SK-N-SH (cell line): Measurements from ENCODE around the gene FRMPD4. TPM values are rescaled to one million over a fixed set of nuclear protein-coding genes. Genes with fewer than 3 reads are reported as not detected.
A peak's percentile ranks its signal among the peaks of the same experiment; 100 is the strongest.

Experiments
- CTCF ChIA-PET: fragments of 300-600, 350-600 bp; formaldehyde crosslinking; extraction: SDS; loops from one replicate; lab custom pipeline; 2021; lab: Yijun Ruan, JAX
- POLR2A ChIA-PET: fragments of 350-600 bp; sonication (Branson Sonifier 250); formaldehyde crosslinking; extraction: SDS; loops from one replicate; lab custom pipeline; 2020; ENCODE audit warnings: antibody characterized with exemption, inconsistent platforms; lab: Yijun Ruan, JAX
- DNase-seq: peaks from one replicate; pipeline ENCODE4 v3.0.0; 2012
- H2AFZ ChIP-seq: fragments of 200-600 bp; sonication (generic); 2 replicates; pipeline ENCODE4 v1.8.1; 2016; ENCODE audit warnings: antibody characterized with exemption, mild to moderate bottlenecking, low read depth
- H3F3A ChIP-seq: fragments of 200-600 bp; sonication (generic); replicated peaks from 2 replicates; pipeline ENCODE3; 2016; ENCODE audit warnings: antibody characterized with exemption, mild to moderate bottlenecking; ENCODE audit not compliant: insufficient read depth
- H3K27ac ChIP-seq, 2 experiments: fragments of 200-500 bp in 1 of 2; fragments of 200-600 bp in 1 of 2; sonication (Bioruptor generic) in 1 of 2; sonication (generic), shearing (Covaris generic) in 1 of 2; 2 replicates each; pipeline versions ENCODE4 v1.5.1 to v1.6.1; 2014 to 2016; ENCODE audit warnings: low read depth in 2 of 2, inconsistent platforms in 1 of 2, low read length in 1 of 2, mild to moderate bottlenecking in 1 of 2, mixed read lengths in 1 of 2
- H3K27me3 ChIP-seq: fragments of 200-600 bp; sonication (generic), shearing (Covaris generic); 2 replicates; pipeline ENCODE4 v1.6.1; 2016; ENCODE audit warnings: mixed run types; ENCODE audit not compliant: insufficient read depth
- H3K36me3 ChIP-seq, 2 experiments: fragments of 200-500 bp in 1 of 2; fragments of 200-600 bp in 1 of 2; sonication (Bioruptor generic) in 1 of 2; sonication (generic) in 1 of 2; replicated peaks in 1 of 2; 2 replicates each; pipeline versions ENCODE3 to v1.5.1; 2014 to 2016; ENCODE audit warnings: low read length in 1 of 2, mild to moderate bottlenecking in 1 of 2; ENCODE audit not compliant: insufficient read depth in 2 of 2, control insufficient read depth in 1 of 2
- H3K4me1 ChIP-seq, 2 experiments: fragments of 200-500 bp in 1 of 2; fragments of 200-600 bp in 1 of 2; sonication (Bioruptor generic) in 1 of 2; sonication (generic), shearing (Covaris generic) in 1 of 2; 2 replicates each; pipeline versions ENCODE4 v1.5.1 to v1.6.1; 2014 to 2016; ENCODE audit warnings: low read depth in 1 of 2, low read length in 1 of 2, mixed run types in 1 of 2; ENCODE audit not compliant: insufficient read depth in 2 of 2, control insufficient read depth in 1 of 2
- H3K4me2 ChIP-seq: fragments of 200-600 bp; sonication (generic), shearing (Covaris generic); 2 replicates; pipeline ENCODE4 v1.6.1; 2017; ENCODE audit warnings: mixed run types
- H3K4me3 ChIP-seq, 2 experiments: fragments of 200-500 bp in 1 of 2; fragments of 200-600 bp in 1 of 2; sonication (Bioruptor generic) in 1 of 2; sonication (generic), shearing (Covaris generic) in 1 of 2; 2 replicates each; pipeline versions ENCODE4 v1.5.1 to v1.8.1; 2014 to 2016; ENCODE audit warnings: low read depth in 2 of 2, inconsistent platforms in 1 of 2, low read length in 1 of 2, mild to moderate bottlenecking in 1 of 2, mixed read lengths in 1 of 2, moderate library complexity in 1 of 2
- H3K79me2 ChIP-seq: fragments of 200-600 bp; sonication (generic); 2 replicates; pipeline ENCODE4 v1.8.1; 2017; ENCODE audit warnings: mild to moderate bottlenecking; ENCODE audit not compliant: insufficient read depth
- H3K9ac ChIP-seq: fragments of 200-600 bp; sonication (generic); 2 replicates; pipeline ENCODE4 v1.6.1; 2017; ENCODE audit warnings: mixed run types
- H3K9me2 ChIP-seq: fragments of 200-600 bp; sonication (generic); 2 replicates; pipeline ENCODE4 v1.6.1; 2017; ENCODE audit warnings: mixed run types
- H3K9me3 ChIP-seq: fragments of 200-600 bp; sonication (generic); 2 replicates; pipeline ENCODE4 v1.6.1; 2017; ENCODE audit warnings: mixed run types, mild to moderate bottlenecking, moderate library complexity
- H4K20me1 ChIP-seq: fragments of 200-600 bp; sonication (generic); 2 replicates; pipeline ENCODE4 v1.6.1; 2017; ENCODE audit warnings: mild to moderate bottlenecking, mixed run types; ENCODE audit not compliant: insufficient read depth
- FOSL2 ChIP-seq: IDR thresholded peaks from 2 replicates; pipeline ENCODE4 v1.4.0; 2012; ENCODE audit warnings: low read depth, mild to moderate bottlenecking, moderate library complexity, borderline replicate concordance
- GABPA ChIP-seq: IDR thresholded peaks from 2 replicates; pipeline ENCODE4 v1.4.0; 2012; ENCODE audit warnings: low read depth, mild to moderate bottlenecking
- GATA2 ChIP-seq: sonication (generic); formaldehyde crosslinking; IDR thresholded peaks from 2 replicates; pipeline ENCODE4 v1.5.0; 2020; ENCODE audit warnings: mild to moderate bottlenecking, missing genetic modification reagents
- POLR2AphosphoS5 ChIP-seq: IDR thresholded peaks from 2 replicates; pipeline ENCODE4 v1.6.1; 2012; ENCODE audit warnings: low read depth, low read length
- RXRA ChIP-seq: IDR thresholded peaks from 2 replicates; pipeline ENCODE4 v1.4.0; 2012; ENCODE audit warnings: low read depth, mild to moderate bottlenecking, borderline replicate concordance
- SMC3 ChIP-seq: IDR thresholded peaks from 2 replicates; pipeline ENCODE4 v1.6.1; 2012; ENCODE audit warnings: low read depth, low read length, improper control_type of control experiment
- TCF12 ChIP-seq: IDR thresholded peaks from 2 replicates; pipeline ENCODE4 v1.4.0; 2012
- TEAD4 ChIP-seq: IDR thresholded peaks from 2 replicates; pipeline ENCODE4 v1.4.0; 2012; ENCODE audit warnings: mild to moderate bottlenecking, borderline replicate concordance; ENCODE audit not compliant: insufficient read depth
- YY1 ChIP-seq: IDR thresholded peaks from 2 replicates; pipeline ENCODE4 v1.4.0; 2012; ENCODE audit warnings: low read depth, mild to moderate bottlenecking
- WGBS: methylation state at CpG from one replicate; pipeline ENCODE4 v1.1.6; 2017; ENCODE audit warnings: low lambda C conversion rate; 5-methylcytosine and 5-hydroxymethylcytosine counted together
- polyA plus RNA-seq, 3 experiments: library from polyadenylated mRNA; depleted of rRNA; stranded (reverse); fragments of >200 nt; gene quantifications; 2 replicates each; pipeline ENCODE4 v1.2.3, GENCODE V29; 2012
- TF ChIP-seq, protein P1 (sequence below): fragments of 150-350 bp; IDR thresholded peaks from 2 replicates; pipeline ENCODE4 v1.6.1; 2016; ENCODE audit warnings: mild to moderate bottlenecking, low read depth, low read length
- TF ChIP-seq, protein P2 (sequence below): fragments of 200-600 bp; sonication (generic); IDR thresholded peaks from 2 replicates; pipeline ENCODE4 v1.6.1; 2017; ENCODE audit warnings: antibody characterized with exemption, mild to moderate bottlenecking, moderate library complexity
- TF ChIP-seq, protein P3 (sequence below): IDR thresholded peaks from 2 replicates; pipeline ENCODE4 v1.6.1; 2012; ENCODE audit warnings: mild to moderate bottlenecking, low read depth, low read length, moderate library complexity
- TF ChIP-seq, protein P4 (sequence below): IDR thresholded peaks from 2 replicates; pipeline ENCODE4 v1.4.0; 2012; ENCODE audit warnings: low read depth, borderline replicate concordance
- TF ChIP-seq, protein P5 (sequence below): fragments of 150-350 bp; IDR thresholded peaks from 2 replicates; pipeline ENCODE4 v1.6.1; 2017; ENCODE audit warnings: antibody characterized with exemption, low read length, low read depth, borderline replicate concordance
- TF ChIP-seq, protein P6 (sequence below): IDR thresholded peaks from 2 replicates; pipeline ENCODE4; 2012
- TF ChIP-seq, protein P7 (sequence below): IDR thresholded peaks from 2 replicates; pipeline ENCODE4 v1.4.0; 2012; ENCODE audit warnings: low read depth, borderline replicate concordance

The FRMPD4 gene
- polyA plus RNA-seq, 1 of the 3 experiments (the other 2 are of a cell fraction) = not detected

DNA sequence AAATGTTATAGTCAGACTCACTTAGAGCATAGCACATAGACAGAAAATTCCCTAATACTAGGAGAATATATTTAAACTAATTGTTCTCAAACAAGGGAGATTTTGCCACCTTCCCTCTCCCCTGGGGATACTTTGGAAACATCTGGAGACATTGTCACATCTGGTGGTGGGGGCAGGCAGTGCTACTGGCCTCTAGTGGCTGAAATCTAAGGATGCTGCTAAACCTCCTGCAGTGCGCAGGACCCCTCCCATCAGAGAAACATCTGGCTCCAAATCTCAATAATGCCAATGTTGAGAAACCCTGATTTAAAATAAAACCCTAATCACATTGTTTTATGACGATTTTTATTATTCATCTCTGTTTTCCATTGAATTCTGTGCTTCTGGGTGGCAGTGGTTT lies 244.9 kb downstream of the FRMPD4 start:
- H3K9me3 ChIP-seq = no peaks in the 10 kb centered on the region
- no peak overlapping the region for H3K4me2 ChIP-seq
- WGBS = 40% methylated on average over 2 of the region's 2 CpGs
- peaks cover 10% of the 10 kb centered on the region for H3K27me3 ChIP-seq
- no peak overlapping the region for H3K9ac ChIP-seq
- no peaks in the 10 kb centered on the region for H3F3A ChIP-seq
- H3K36me3 ChIP-seq = no peaks in the 10 kb centered on the region
- no peak overlapping the region for H3K27ac ChIP-seq
- TF ChIP-seq, protein P1, sequence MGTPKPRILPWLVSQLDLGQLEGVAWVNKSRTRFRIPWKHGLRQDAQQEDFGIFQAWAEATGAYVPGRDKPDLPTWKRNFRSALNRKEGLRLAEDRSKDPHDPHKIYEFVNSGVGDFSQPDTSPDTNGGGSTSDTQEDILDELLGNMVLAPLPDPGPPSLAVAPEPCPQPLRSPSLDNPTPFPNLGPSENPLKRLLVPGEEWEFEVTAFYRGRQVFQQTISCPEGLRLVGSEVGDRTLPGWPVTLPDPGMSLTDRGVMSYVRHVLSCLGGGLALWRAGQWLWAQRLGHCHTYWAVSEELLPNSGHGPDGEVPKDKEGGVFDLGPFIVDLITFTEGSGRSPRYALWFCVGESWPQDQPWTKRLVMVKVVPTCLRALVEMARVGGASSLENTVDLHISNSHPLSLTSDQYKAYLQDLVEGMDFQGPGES = no peak
- TF ChIP-seq RXRA = no peak
- TF ChIP-seq, protein P2, sequence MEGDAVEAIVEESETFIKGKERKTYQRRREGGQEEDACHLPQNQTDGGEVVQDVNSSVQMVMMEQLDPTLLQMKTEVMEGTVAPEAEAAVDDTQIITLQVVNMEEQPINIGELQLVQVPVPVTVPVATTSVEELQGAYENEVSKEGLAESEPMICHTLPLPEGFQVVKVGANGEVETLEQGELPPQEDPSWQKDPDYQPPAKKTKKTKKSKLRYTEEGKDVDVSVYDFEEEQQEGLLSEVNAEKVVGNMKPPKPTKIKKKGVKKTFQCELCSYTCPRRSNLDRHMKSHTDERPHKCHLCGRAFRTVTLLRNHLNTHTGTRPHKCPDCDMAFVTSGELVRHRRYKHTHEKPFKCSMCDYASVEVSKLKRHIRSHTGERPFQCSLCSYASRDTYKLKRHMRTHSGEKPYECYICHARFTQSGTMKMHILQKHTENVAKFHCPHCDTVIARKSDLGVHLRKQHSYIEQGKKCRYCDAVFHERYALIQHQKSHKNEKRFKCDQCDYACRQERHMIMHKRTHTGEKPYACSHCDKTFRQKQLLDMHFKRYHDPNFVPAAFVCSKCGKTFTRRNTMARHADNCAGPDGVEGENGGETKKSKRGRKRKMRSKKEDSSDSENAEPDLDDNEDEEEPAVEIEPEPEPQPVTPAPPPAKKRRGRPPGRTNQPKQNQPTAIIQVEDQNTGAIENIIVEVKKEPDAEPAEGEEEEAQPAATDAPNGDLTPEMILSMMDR = peak; percentile 43
- no peaks in the 10 kb centered on the region for H3K9me2 ChIP-seq
- H3K79me2 ChIP-seq = no peaks in the 10 kb centered on the region
- ChIA-PET CTCF (no interaction called here), POLR2A (no interaction called here)
- H2AFZ ChIP-seq = no peak overlapping the region
- H4K20me1 ChIP-seq = no peaks in the 10 kb centered on the region
- no peak overlapping the region for H3K4me3 ChIP-seq
- no peaks in the 10 kb centered on the region for H3K4me1 ChIP-seq
- DNase-seq = peak; percentile 7

DNA sequence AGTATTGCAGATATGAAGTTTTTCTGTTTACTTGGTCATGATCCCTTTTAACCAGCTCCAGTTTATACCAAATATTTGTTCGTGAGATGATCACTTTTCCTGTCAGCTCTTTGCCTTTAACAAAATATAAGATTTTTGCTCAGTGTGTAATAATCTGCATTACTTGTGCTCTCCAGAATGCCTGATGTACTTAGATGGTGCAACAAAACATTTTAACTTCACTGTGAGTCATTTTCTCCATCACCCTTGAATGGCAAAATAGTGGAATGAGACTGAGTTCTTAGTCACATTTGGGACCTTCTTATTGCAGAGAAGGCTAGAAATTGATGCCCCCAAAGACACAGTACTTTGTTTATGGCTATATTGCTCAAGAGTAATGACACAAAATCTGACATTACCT lies 252.0 kb downstream of the FRMPD4 start:
- Histone ChIP-seq H4K20me1 (no peaks in the 10 kb centered on the region), H3K9me2 (no peaks in the 10 kb centered on the region), H3K27ac (no peak overlapping the region), H3K4me2 (no peak overlapping the region), H3F3A (no peaks in the 10 kb centered on the region), H3K9me3 (no peaks in the 10 kb centered on the region), H3K27me3 (peaks cover 6% of the 10 kb centered on the region; the same call in 1 of the 2 replicates), H2AFZ (no peak overlapping the region), H3K4me3 (no peak overlapping the region), H3K36me3 (no peaks in the 10 kb centered on the region), H3K79me2 (no peaks in the 10 kb centered on the region), H3K4me1 (no peaks in the 10 kb centered on the region), H3K9ac (no peak overlapping the region)
- WGBS = 6% methylated on average over 1 of the region's 1 CpG
- CTCF ChIA-PET = no interaction called here
- POLR2A ChIA-PET = no interaction called here
- no peak for DNase-seq
- no peak for TF ChIP-seq TCF12
- TF ChIP-seq POLR2AphosphoS5 = no peak
- TF ChIP-seq, protein P3, sequence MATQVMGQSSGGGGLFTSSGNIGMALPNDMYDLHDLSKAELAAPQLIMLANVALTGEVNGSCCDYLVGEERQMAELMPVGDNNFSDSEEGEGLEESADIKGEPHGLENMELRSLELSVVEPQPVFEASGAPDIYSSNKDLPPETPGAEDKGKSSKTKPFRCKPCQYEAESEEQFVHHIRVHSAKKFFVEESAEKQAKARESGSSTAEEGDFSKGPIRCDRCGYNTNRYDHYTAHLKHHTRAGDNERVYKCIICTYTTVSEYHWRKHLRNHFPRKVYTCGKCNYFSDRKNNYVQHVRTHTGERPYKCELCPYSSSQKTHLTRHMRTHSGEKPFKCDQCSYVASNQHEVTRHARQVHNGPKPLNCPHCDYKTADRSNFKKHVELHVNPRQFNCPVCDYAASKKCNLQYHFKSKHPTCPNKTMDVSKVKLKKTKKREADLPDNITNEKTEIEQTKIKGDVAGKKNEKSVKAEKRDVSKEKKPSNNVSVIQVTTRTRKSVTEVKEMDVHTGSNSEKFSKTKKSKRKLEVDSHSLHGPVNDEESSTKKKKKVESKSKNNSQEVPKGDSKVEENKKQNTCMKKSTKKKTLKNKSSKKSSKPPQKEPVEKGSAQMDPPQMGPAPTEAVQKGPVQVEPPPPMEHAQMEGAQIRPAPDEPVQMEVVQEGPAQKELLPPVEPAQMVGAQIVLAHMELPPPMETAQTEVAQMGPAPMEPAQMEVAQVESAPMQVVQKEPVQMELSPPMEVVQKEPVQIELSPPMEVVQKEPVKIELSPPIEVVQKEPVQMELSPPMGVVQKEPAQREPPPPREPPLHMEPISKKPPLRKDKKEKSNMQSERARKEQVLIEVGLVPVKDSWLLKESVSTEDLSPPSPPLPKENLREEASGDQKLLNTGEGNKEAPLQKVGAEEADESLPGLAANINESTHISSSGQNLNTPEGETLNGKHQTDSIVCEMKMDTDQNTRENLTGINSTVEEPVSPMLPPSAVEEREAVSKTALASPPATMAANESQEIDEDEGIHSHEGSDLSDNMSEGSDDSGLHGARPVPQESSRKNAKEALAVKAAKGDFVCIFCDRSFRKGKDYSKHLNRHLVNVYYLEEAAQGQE = no peak
- TF ChIP-seq YY1 = no peak
- TF ChIP-seq FOSL2 = no peak
- TF ChIP-seq, protein P4, sequence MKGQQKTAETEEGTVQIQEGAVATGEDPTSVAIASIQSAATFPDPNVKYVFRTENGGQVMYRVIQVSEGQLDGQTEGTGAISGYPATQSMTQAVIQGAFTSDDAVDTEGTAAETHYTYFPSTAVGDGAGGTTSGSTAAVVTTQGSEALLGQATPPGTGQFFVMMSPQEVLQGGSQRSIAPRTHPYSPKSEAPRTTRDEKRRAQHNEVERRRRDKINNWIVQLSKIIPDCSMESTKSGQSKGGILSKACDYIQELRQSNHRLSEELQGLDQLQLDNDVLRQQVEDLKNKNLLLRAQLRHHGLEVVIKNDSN = no peak
- TF ChIP-seq, protein P5, sequence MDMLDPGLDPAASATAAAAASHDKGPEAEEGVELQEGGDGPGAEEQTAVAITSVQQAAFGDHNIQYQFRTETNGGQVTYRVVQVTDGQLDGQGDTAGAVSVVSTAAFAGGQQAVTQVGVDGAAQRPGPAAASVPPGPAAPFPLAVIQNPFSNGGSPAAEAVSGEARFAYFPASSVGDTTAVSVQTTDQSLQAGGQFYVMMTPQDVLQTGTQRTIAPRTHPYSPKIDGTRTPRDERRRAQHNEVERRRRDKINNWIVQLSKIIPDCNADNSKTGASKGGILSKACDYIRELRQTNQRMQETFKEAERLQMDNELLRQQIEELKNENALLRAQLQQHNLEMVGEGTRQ = no peak
- TF ChIP-seq SMC3 = no peak
- TF ChIP-seq TEAD4 = no peak
- no peak for TF ChIP-seq GATA2 (CRISPR knock-in tag)
- no peak for TF ChIP-seq GABPA
- TF ChIP-seq, protein P6, sequence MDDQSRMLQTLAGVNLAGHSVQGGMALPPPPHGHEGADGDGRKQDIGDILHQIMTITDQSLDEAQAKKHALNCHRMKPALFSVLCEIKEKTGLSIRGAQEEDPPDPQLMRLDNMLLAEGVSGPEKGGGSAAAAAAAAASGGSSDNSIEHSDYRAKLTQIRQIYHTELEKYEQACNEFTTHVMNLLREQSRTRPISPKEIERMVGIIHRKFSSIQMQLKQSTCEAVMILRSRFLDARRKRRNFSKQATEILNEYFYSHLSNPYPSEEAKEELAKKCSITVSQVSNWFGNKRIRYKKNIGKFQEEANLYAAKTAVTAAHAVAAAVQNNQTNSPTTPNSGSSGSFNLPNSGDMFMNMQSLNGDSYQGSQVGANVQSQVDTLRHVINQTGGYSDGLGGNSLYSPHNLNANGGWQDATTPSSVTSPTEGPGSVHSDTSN = no peak
- TF ChIP-seq, protein P7, sequence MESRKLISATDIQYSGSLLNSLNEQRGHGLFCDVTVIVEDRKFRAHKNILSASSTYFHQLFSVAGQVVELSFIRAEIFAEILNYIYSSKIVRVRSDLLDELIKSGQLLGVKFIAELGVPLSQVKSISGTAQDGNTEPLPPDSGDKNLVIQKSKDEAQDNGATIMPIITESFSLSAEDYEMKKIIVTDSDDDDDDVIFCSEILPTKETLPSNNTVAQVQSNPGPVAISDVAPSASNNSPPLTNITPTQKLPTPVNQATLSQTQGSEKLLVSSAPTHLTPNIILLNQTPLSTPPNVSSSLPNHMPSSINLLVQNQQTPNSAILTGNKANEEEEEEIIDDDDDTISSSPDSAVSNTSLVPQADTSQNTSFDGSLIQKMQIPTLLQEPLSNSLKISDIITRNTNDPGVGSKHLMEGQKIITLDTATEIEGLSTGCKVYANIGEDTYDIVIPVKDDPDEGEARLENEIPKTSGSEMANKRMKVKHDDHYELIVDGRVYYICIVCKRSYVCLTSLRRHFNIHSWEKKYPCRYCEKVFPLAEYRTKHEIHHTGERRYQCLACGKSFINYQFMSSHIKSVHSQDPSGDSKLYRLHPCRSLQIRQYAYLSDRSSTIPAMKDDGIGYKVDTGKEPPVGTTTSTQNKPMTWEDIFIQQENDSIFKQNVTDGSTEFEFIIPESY = no peak
